Lower lobe of right lung (tissue), 2 donors: ENCODE results near the gene CATSPERB. TPM values are rescaled to one million over a fixed set of nuclear protein-coding genes. Genes with fewer than 3 reads are reported as not detected.

Source experiments
- ATAC-seq, 2 donors: fragments of 200-7000 bp; cut with Tn5 transposase; one replicate each; pipeline ENCODE4 v1.9.1; 2020 to 2022; ENCODE audit warnings: mild to moderate bottlenecking in 2 of 2, moderate library complexity in 2 of 2
- DNase-seq: peaks from one replicate; pipeline ENCODE4 v3.0.0-alpha.2; 2020
- H3K27ac ChIP-seq: fragments of 200-600 bp; one replicate; pipeline ENCODE4 v1.8.0; 2022
- H3K27me3 ChIP-seq: fragments of 200-600 bp; one replicate; pipeline ENCODE4 v1.8.0; 2022; ENCODE audit warnings: low read depth
- H3K36me3 ChIP-seq: fragments of 200-600 bp; one replicate; pipeline ENCODE4 v1.8.0; 2022; ENCODE audit warnings: mild to moderate bottlenecking
- H3K4me1 ChIP-seq: fragments of 200-600 bp; one replicate; pipeline ENCODE4 v1.8.0; 2022
- H3K4me3 ChIP-seq: fragments of 200-600 bp; one replicate; pipeline ENCODE4 v1.8.0; 2022; ENCODE audit warnings: mild to moderate bottlenecking
- H3K9me3 ChIP-seq: fragments of 200-600 bp; one replicate; pipeline ENCODE4 v1.8.0; 2022
- intact Hi-C: fragments of 100-400 bp; cut with DNase I; formaldehyde crosslinking; loops from one replicate; pipeline ENCODE4 v1.11.0; 2022
- long read RNA-seq: library from polyadenylated mRNA; unstranded; transcript quantifications from one replicate; pipeline ENCODE4 v2.0.0, GENCODE V29; 2021
- total RNA-seq: library from RNA; stranded (reverse); fragmentation: NEBNext Ultra II Directional; extraction: Animal tissue kit (Norgen Biotek cat#: 25700); gene quantifications from one replicate; pipeline ENCODE4 v1.2.1, GENCODE V29; 2021
- TF ChIP-seq, protein P1 (sequence below): fragments of 200-600 bp; IDR thresholded peaks from one replicate; pipeline ENCODE4 v1.8.0; 2022; ENCODE audit warnings: antibody characterized with exemption, mild to moderate bottlenecking
- donor health status: DM: no; HTN: yes; CAD: no; lungs with severe emphysema.

CATSPERB gene, protein sequence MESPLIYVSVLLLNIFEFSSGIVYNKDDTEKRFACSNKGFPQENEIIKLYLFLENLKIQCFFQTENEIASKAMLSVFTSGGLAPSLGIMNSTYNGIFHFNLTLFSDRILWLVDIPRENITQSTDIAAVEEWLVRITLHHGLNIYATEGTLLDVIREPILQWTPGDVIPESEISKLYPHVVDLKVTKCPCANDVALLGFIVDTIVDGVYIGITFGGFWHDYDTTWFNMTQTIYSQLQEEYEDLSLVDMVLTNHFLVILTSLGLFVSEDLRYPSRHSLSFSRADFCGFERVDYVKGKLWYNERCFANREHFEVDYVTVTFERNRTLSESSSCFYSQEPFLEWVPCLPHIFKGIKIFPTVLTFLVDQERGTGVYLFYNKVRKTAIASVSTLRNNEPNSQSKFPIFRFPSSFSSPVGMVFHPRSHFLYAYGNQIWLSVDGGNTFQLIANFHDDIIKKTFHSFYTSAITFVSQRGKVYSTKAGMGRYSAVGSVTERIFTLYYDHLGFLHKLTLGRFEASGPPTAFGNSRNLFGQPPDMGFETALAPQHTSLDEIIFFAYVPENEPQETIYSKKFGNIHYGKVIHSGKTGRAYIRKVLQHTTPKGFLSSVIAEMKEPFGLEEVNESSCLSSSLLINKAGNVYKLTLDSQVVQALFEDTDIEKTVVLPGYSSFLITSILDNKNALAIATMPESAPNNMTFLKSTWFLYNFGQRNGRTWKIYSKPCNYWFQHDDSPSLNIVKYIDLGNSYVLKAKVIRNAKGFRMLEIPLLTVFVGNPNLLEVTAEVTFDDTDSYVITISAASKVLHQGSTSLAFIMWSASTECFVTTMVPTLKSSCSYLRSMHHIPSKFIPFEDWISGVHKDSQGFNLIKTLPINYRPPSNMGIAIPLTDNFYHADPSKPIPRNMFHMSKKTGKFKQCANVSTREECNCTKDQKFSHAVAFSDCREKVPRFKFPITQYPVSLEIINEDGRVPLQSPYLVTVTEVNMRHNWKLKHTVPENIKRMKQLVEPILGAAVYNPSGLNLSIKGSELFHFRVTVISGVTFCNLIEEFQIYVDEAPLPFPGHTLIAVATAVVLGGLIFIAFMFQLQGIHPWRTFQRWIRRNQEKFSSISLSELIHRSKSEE
- 2.8 TPM for total RNA-seq
- long read RNA-seq, partial matches to known transcripts = 0 of 1 reads
- long read RNA-seq, other reads (novel, unspliced or antisense) = 1 of 1 reads

DNA sequence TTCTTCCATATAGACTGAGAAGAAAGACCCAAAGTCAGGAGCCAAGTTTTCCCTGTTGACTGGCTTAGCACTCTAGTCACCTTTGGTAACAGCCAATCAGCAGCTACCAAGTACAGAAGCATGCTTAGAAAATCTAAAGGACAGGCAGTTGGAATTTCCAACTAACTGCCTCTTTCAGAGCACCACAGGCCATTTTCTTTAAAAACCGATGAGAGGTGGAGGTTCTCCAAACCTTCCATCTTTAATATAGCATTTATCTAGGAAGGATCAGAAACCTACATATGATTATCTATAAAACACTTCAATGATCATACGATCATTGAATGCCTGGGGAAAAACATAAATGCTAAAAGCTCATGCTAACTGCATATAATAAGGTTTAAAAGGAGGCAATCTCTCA, at the start of gene CATSPERB:
TSS of gene CATSPERB (minus strand) at position 101 of the 400 bp plus-strand sequence. CDS start 2,607 bp downstream, outside the sequence.
- TF ChIP-seq, protein P1, sequence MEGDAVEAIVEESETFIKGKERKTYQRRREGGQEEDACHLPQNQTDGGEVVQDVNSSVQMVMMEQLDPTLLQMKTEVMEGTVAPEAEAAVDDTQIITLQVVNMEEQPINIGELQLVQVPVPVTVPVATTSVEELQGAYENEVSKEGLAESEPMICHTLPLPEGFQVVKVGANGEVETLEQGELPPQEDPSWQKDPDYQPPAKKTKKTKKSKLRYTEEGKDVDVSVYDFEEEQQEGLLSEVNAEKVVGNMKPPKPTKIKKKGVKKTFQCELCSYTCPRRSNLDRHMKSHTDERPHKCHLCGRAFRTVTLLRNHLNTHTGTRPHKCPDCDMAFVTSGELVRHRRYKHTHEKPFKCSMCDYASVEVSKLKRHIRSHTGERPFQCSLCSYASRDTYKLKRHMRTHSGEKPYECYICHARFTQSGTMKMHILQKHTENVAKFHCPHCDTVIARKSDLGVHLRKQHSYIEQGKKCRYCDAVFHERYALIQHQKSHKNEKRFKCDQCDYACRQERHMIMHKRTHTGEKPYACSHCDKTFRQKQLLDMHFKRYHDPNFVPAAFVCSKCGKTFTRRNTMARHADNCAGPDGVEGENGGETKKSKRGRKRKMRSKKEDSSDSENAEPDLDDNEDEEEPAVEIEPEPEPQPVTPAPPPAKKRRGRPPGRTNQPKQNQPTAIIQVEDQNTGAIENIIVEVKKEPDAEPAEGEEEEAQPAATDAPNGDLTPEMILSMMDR = no peak
- H3K27ac ChIP-seq = no peak within 1 kb of the TSS
- no peak within 1 kb of the TSS for H3K4me3 ChIP-seq
- no peaks in the 10 kb centered on the region for H3K9me3 ChIP-seq
- intact Hi-C loops = no loop called here
- no peaks in the 10 kb centered on the region for H3K4me1 ChIP-seq
- H3K36me3 ChIP-seq = no peaks in the 10 kb centered on the region
- H3K27me3 ChIP-seq = no peaks in the 10 kb centered on the region
- DNase-seq (no peak), ATAC-seq (no peak)

DNA sequence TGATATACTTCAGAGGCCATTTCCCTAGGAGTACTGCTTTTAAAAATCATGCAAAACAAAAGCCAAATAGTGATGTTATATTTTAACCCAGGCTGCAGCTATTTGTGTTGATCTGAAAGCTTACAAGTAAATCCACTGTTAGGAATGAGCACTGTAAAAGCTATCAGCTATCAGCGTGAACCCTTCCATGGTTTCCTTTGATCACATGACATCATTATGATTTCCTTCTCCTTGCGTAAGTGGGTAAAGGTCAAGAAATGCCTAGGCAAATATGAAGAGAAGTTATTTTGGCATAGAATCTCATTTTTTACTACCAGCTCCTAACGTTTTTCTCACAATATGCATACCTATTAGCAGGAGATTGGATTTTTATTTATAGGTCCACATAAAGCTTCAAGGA, 48.6 kb upstream of the CATSPERB start:
- H3K27ac ChIP-seq = no peak overlapping the region
- no peaks in the 10 kb centered on the region for H3K27me3 ChIP-seq
- no peaks in the 10 kb centered on the region for H3K4me1 ChIP-seq
- ATAC-seq (no peak), DNase-seq (no peak)
- TF ChIP-seq, protein P1 = no peak
- no peaks in the 10 kb centered on the region for H3K36me3 ChIP-seq
- H3K4me3 ChIP-seq = no peak overlapping the region
- intact Hi-C loops = no loop called here
- no peaks in the 10 kb centered on the region for H3K9me3 ChIP-seq

DNA sequence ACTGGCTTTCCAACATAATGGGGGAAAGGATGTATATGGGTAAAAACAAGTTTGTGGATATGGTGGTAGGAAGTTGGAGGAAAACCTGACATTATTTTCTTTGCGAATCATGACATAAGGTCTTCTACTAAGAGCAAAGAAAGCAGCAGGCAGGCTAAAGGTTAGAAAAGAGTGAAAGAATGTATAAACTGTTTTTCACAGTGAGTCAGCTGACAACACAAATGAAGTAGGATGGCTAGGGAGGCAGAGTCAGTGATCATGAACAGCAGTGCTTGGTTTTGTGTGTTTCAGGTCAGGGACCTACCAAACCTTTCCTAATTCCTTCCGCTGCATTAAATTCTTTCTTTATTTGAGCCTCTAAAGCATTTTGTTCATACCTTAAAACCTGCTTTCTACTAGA, 46.3 kb upstream of the CATSPERB start:
- H3K4me3 ChIP-seq = no peak overlapping the region
- H3K36me3 ChIP-seq = no peaks in the 10 kb centered on the region
- H3K27me3 ChIP-seq = no peaks in the 10 kb centered on the region
- TF ChIP-seq, protein P1 = no peak
- intact Hi-C loops = no loop called here
- no peaks in the 10 kb centered on the region for H3K9me3 ChIP-seq
- no peak for ATAC-seq
- H3K4me1 ChIP-seq = no peaks in the 10 kb centered on the region
- no peak for DNase-seq
- H3K27ac ChIP-seq = no peak overlapping the region

DNA sequence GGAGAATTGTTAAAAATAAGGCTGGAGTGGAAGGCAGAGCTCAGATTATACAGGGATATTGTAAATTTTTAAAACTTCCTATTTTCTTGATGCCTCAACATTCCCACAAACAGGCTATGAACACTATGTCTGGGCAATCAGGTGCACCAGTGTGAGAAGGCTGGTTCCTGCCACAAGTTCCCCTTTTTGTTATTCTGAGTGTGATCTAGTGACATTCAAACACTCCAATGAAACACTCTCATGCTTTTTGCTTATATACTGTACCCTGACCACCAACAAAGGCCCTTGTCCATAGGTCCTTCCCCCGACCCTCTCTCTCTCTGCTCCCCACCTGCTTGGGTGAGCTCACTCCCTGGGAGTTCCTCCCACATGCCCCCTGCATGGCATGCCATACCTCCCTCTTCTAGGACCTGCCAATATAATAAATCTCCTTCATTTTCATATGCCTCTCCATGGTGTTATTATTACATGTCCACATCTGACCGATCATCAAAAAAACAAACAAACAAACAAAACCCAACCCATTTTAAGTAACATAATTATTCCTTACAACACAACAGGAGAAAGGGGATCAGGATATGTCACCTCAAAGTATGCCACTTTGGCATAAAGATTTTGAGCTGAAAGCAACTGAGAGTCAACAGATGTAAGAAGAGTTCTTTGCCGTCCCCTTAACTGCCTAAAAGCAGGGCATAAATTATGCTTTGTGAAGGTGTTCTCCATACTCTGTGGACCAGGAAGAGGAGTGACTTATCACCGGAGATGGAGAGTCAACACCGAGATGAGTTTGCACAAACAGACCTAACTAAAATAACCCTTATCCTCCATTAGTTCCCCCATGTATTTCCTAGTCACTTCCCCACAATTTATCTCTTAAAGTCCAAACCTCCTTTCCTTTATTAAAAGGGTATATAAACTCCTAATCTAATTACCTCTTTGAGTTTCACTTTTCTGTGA, 42.5 kb upstream of the CATSPERB start:
- Histone ChIP-seq H3K9me3 (no peaks in the 10 kb centered on the region), H3K4me1 (no peaks in the 10 kb centered on the region), H3K36me3 (no peaks in the 10 kb centered on the region), H3K27me3 (no peaks in the 10 kb centered on the region), H3K27ac (no peak overlapping the region), H3K4me3 (no peak overlapping the region)
- TF ChIP-seq, protein P1 = no peak
- DNase-seq = no peak
- peak in 1 of 2 donors; percentile 16 for ATAC-seq
- intact Hi-C loops = no loop called here
